D721Med (cell line): ENCODE measurements around the gene SHOX.
"Not testable (repeated sequence)": the region's sequence is repeated elsewhere in the genome, so short reads cannot be mapped to it uniquely, and the experiment has no call there.

Experiments used
- DNase-seq: peaks from one replicate; pipeline ENCODE4 v3.0.0; 2011; ENCODE audit warnings: low spot score; ENCODE audit not compliant: insufficient read length
- FAIRE-seq: peaks from 2 replicates; lab custom pipeline; 2011; peaks lifted over from hg19 to GRCh38; lab: Jason Lieb, UNC
- CTCF ChIP-seq: IDR thresholded peaks from 2 replicates; pipeline ENCODE4 v1.5.1; 2012; ENCODE audit warnings: mild to moderate bottlenecking, control low read depth; ENCODE audit not compliant: insufficient read depth; ENCODE audit errors: missing control alignments

Gene SHOX

GRCh38 chrX:618761-619450 lies 11.7 kb upstream of the SHOX start:
- FAIRE-seq (no peak), DNase-seq (no peak)
- no peak for TF ChIP-seq CTCF

DNA sequence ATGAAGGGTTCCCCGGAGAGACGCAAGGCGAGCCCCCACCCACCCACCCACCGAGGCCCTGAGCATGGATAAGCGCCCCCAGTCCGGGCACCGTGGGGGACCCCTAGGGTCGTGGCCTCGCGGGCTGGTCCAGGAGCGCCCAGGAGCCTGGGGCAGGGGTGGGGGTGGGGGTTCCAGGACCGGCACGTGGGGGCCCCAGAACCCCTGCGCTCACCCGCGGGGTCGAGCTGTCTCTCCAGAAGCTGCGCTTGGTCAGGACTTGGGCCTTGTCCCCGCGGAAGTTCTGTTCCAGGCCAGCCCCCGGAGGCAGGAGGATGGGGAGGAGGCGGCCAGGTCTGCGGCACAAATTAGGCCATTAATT lies 11.2 kb upstream of the SHOX start:
- DNase-seq, result no peak
- no peak for FAIRE-seq
- no peak for TF ChIP-seq CTCF

- FAIRE-seq (no peak), DNase-seq (no peak)
- no peak for TF ChIP-seq CTCF
Measured at GRCh38 chrX:619812-620531, 10.6 kb upstream of the SHOX start.

DNA sequence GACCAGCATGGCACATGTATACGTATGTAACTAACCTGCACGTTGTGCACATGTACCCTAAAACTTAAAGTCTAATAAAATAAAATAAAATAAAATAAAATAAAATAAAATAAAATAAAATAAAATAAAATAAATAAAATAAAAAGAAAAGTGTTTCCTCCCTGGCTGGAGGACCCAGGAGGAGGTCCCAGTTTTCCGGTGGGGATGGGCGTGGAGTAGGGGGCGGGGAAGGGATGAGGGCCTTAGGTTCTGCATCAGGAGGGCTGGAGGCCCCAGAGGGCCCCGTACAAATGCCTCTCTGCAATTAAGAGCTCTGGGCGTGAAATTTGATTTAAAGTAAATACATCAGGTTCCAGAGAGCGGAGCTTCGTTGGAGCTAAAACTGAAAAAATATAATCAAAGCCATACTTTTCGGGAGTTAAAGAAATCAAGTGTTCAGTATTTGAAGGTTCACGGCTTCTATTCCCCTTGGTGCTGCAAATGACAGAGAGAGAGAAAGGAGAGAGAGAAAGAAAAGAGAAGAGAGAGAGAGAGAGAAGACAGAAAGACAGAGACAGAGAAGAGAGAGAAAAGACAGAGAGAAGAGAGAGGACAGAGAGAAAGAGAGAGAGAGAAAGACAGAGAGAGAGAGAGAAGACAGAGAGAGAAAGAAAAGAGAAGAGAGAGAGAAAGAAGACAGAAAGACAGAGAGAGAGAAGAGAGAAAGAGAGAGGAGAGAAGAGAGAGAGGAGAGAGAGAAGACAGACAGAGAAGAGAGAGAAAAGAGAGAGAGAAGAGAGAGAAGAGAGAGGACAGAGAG lies 8.7 kb upstream of the SHOX start:
- DNase-seq (no peak), FAIRE-seq (no peak)
- no peak for TF ChIP-seq CTCF

DNA sequence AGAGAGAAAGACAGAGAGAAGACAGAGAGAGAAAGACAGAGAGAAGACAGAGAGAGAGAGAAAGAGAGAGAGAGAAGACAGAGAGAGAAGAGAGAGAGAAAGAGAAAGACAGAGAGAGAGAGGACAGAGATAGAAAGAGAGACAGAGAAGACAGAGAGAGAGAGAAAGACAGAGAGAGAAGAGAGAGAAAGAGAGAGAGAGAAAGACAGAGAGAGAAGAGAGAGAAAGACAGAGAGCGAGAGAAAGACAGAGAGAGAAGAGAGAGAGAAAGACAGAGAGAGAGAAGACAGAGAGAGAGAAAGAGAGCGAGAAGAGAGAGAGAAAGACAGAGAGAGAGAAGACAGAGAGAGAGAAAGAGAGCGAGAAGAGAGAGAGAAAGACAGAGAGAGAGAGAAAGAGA lies 7.8 kb upstream of the SHOX start:
- DNase-seq, FAIRE-seq: not testable (repeated sequence)

DNA sequence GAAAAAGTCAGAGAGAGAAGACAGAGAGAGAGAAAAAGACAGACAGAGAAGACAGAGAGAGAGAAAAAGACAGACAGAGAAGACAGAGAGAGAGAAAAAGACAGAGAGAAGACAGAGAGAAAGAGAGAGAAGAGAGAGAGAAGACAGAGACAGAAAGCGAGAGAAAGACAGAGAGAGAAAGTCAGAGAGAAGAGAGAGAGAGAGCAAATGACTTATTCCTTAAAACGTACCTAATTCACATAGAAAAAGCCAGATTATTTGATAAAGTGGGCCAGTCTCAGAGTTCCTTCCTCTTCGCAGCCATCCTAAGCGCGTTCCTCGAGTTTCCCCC lies 7.4 kb upstream of the SHOX start:
- FAIRE-seq, result no peak
- no peak for TF ChIP-seq CTCF

DNA sequence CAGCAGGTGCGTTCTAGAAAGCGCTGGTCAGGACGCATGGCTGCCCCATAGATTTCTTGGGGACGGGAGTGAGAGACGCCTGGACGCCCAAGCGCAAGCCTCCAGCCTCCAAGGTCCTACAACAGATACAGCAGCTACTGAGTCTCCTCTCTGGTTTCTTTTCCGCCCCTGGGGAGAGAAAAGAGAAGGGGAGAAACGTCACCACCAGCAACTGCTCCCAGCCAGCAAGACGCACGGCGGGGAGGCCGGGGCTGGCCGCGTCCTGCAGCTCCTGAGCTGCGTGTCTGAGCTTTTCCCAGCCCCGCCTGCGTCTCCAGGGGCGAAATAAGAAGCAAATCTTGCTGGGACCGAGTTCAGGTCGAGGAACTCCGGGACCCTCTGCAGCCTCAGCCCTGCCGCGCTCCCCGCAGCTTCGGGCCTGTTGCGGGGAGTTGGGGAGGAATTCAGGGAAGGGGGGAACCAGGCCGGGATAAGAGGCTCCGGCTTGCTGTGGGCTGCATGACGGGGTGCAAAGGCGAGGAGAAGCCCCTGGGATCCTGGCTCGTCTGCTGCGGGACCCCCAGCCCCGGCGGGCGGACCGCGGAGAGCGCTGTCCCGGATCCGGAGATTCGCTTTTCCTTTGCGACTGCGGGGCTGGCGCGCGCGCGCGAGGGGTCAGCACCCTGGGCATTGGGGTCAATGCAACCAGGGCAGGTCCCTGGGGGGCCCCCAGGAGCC lies 6.8 kb upstream of the SHOX start:
- FAIRE-seq (no peak), DNase-seq (no peak)
- TF ChIP-seq CTCF, result no peak

More for the DNA sequence above, 7.4 kb upstream of the SHOX start:
- no peak for DNase-seq
